Measurements from ENCODE around the gene ZNF324. TPM values are rescaled to one million over a fixed set of nuclear protein-coding genes. Genes with fewer than 3 reads are reported as not detected.
A peak's percentile ranks its signal among the peaks of the same experiment; 100 is the strongest.
"Not testable (repeated sequence)": the region's sequence is repeated elsewhere in the genome, so short reads cannot be mapped to it uniquely, and the experiment has no call there.

ZNF324 gene
- total RNA-seq, 2 experiments from 2014 or later: 11.9 to 23.3 TPM

- Histone ChIP-seq H3K36me3 (ENCODE audit: insufficient read depth, low read length) (no peaks in the 10 kb centered on the region), H4K20me1 (ENCODE audit: insufficient read depth, low read length) (no peaks in the 10 kb centered on the region), H3K4me2 (ENCODE audit: low read length) (no peak overlapping the region; the same call in 1 of the 2 replicates), H3K79me2 (ENCODE audit: insufficient read depth, low read depth, low read length) (no peaks in the 10 kb centered on the region), H3K9me3 (ENCODE audit: low read length) (no peaks in the 10 kb centered on the region), H3K4me1 (ENCODE audit: insufficient read depth, low read length, poor library complexity, severe bottlenecking) (peaks cover 15% of the 10 kb centered on the region), H3K9me2 (ENCODE audit: insufficient read depth, low read length) (no peaks in the 10 kb centered on the region), H3K4me3 (ENCODE audit: low read depth, low read length, poor library complexity, severe bottlenecking) (peak overlapping the region; percentile 79), H3K27ac (ENCODE audit: low read depth, low read length, poor library complexity, severe bottlenecking) (no peak overlapping the region), H2AFZ (ENCODE audit: low read length) (no peak overlapping the region)
- POLR2A ChIA-PET: interaction anchor here (0.7 kb wide), 1 partner anchor 14 kb away, joined by 3 read pairs; no protein-coding TSS in a partner anchor
- BruUV-seq (replicated peaks): no TSS peak
- CTCF ChIA-PET (ENCODE audit: unreplicated experiment): no interaction called here
- intact Hi-C loops (cut with micrococcal nuclease; ENCODE audit: unreplicated experiment): no loop called here
- no peak for DNase-seq (ENCODE audit: low spot score)
- TF ChIP-seq, protein P1, sequence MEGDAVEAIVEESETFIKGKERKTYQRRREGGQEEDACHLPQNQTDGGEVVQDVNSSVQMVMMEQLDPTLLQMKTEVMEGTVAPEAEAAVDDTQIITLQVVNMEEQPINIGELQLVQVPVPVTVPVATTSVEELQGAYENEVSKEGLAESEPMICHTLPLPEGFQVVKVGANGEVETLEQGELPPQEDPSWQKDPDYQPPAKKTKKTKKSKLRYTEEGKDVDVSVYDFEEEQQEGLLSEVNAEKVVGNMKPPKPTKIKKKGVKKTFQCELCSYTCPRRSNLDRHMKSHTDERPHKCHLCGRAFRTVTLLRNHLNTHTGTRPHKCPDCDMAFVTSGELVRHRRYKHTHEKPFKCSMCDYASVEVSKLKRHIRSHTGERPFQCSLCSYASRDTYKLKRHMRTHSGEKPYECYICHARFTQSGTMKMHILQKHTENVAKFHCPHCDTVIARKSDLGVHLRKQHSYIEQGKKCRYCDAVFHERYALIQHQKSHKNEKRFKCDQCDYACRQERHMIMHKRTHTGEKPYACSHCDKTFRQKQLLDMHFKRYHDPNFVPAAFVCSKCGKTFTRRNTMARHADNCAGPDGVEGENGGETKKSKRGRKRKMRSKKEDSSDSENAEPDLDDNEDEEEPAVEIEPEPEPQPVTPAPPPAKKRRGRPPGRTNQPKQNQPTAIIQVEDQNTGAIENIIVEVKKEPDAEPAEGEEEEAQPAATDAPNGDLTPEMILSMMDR (conservative IDR thresholded peaks at IDR 0.05; ENCODE audit: low read length): no peak
- no peak for TF ChIP-seq EZH2phosphoT487 (IDR thresholded peaks at IDR 0.05; ENCODE audit: borderline replicate concordance, low read depth, low read length)
Measured at GRCh38 chr19:58500242-58500641, 33.4 kb downstream of the ZNF324 start.

DNA sequence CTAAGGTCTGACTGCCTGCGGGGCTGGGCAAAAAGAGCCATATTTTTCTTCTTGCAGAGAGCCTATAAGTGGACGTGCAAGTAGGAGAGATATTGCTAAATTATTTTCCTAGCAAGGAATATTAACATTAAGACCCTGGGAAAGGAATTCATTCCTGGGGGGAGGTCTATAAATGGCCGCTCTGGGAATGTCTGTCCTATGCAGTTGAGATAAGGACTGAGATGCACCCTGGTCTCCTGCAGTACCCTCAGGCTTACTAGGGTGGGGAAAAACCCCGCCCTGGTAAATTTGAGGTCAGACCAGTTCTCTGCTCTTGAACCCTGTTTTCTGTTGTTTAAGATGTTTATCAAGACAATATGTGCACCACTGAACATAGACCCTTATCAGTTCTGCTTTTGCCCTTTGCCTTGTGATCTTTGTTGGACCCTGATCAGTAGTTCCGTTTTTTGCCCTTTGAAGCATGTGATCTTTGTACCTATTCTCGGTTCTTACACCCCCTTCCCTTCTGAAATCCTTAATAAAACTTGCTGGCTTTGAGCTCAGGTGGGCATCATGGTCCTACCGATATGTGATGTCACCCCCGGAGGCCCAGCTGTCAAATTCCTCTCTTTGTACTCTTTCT lies 40.8 kb downstream of the ZNF324 start:
- H3K27ac ChIP-seq (ENCODE audit: low read depth, low read length, poor library complexity, severe bottlenecking); H3K79me2 ChIP-seq (ENCODE audit: insufficient read depth, low read depth, low read length); CTCF ChIA-PET (ENCODE audit: unreplicated experiment); BruUV-seq (replicated peaks); H3K4me2 ChIP-seq (ENCODE audit: low read length); intact Hi-C loops (cut with micrococcal nuclease; ENCODE audit: unreplicated experiment); DNase-seq (ENCODE audit: low spot score); H3K36me3 ChIP-seq (ENCODE audit: insufficient read depth, low read length); H3K9me3 ChIP-seq (ENCODE audit: low read length); H3K9me2 ChIP-seq (ENCODE audit: insufficient read depth, low read length); H4K20me1 ChIP-seq (ENCODE audit: insufficient read depth, low read length); H3K4me1 ChIP-seq (ENCODE audit: insufficient read depth, low read length, poor library complexity, severe bottlenecking); H2AFZ ChIP-seq (ENCODE audit: low read length); POLR2A ChIA-PET; H3K4me3 ChIP-seq (ENCODE audit: low read depth, low read length, poor library complexity, severe bottlenecking): not testable (repeated sequence)

DNA sequence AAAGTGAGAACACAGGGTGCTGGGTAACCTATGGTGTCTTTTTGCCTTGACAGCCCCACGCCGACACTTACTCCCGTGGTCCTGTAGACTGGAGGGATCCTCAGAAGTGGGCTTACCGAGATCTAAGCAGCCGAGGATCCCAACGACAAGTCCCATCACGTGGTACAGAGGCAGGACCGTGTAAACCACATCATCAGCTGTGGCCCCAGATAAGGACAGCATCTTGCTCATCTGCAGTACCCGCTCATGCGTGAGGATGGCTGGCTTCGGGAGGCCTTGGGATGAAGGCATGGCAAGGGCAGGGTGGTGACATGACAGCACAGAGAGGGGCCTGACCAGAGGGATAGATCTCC lies 42.8 kb downstream of the ZNF324 start:
- H3K4me3 ChIP-seq (ENCODE audit: low read depth, low read length, poor library complexity, severe bottlenecking): no peak overlapping the region
- POLR2A ChIA-PET: no interaction called here
- H2AFZ ChIP-seq (ENCODE audit: low read length): no peak overlapping the region
- peaks cover 17% of the 10 kb centered on the region; the same call in 1 of the 2 replicates for H3K36me3 ChIP-seq (ENCODE audit: insufficient read depth, low read length)
- TF ChIP-seq EZH2phosphoT487 (IDR thresholded peaks at IDR 0.05; ENCODE audit: borderline replicate concordance, low read depth, low read length): no peak
- TF ChIP-seq, protein P1 (conservative IDR thresholded peaks at IDR 0.05; ENCODE audit: low read length): no peak
- no peaks in the 10 kb centered on the region for H3K9me2 ChIP-seq (ENCODE audit: insufficient read depth, low read length)
- intact Hi-C loops (cut with micrococcal nuclease; ENCODE audit: unreplicated experiment): no loop called here
- H3K79me2 ChIP-seq (ENCODE audit: insufficient read depth, low read depth, low read length): no peaks in the 10 kb centered on the region
- no peaks in the 10 kb centered on the region for H4K20me1 ChIP-seq (ENCODE audit: insufficient read depth, low read length)
- CTCF ChIA-PET (ENCODE audit: unreplicated experiment): no interaction called here
- no peaks in the 10 kb centered on the region for H3K9me3 ChIP-seq (ENCODE audit: low read length)
- DNase-seq (ENCODE audit: low spot score): no peak
- H3K4me1 ChIP-seq (ENCODE audit: insufficient read depth, low read length, poor library complexity, severe bottlenecking): peaks cover 7% of the 10 kb centered on the region
- H3K27ac ChIP-seq (ENCODE audit: low read depth, low read length, poor library complexity, severe bottlenecking): no peak overlapping the region
- no TSS peak for BruUV-seq (replicated peaks)
- H3K4me2 ChIP-seq (ENCODE audit: low read length): no peak overlapping the region
